Measurements from ENCODE around the gene GNG14. TPM values are rescaled to one million over a fixed set of nuclear protein-coding genes. Genes with fewer than 3 reads are reported as not detected.

The GNG14 gene
- total RNA-seq, 1 experiment from 2014 or later, result not detected

GRCh38 chr19:12648088-12648487 is 39.7 kb upstream of the GNG14 start:
- no peaks in the 10 kb centered on the region; a peak in 1 of 4 replicates for H3K9me3 ChIP-seq (ENCODE audit: control insufficient read depth in 1 of 2, insufficient read depth in 1 of 2, low read depth in 1 of 2, low read length in 2 of 2)
- H2AFZ ChIP-seq (ENCODE audit: low read depth, low read length, poor library complexity, severe bottlenecking), result no peak overlapping the region
- no peak for DNase-seq (ENCODE audit: low read depth, low spot score)
- no peak overlapping the region for H3K4me3 ChIP-seq (replicated peaks in 1 of 2; ENCODE audit: low read depth in 1 of 2, low read length in 2 of 2)
- no peaks in the 10 kb centered on the region for H3K4me1 ChIP-seq (ENCODE audit: control insufficient read depth in 1 of 2, insufficient read depth in 2 of 2, low read length in 2 of 2)
- H3K27me3 ChIP-seq (ENCODE audit: insufficient read depth, low read length), result no peaks in the 10 kb centered on the region
- no peaks in the 10 kb centered on the region for H4K20me1 ChIP-seq (ENCODE audit: insufficient read depth)
- H3K9ac ChIP-seq (ENCODE audit: low read length), result no peak overlapping the region
- no peaks in the 10 kb centered on the region for H3K9me2 ChIP-seq (ENCODE audit: insufficient read depth)
- no peak overlapping the region for H3K27ac ChIP-seq (ENCODE audit: low read depth, low read length)
- ChIA-PET RAD21 (ENCODE audit: low non-redundant PET in 1 of 2, low total read pairs in 2 of 2, uncharacterized antibody in 2 of 2, unreplicated experiment in 2 of 2) (no interaction called here), CTCF (no interaction called here), POLR2A (no interaction called here)
- H3K36me3 ChIP-seq (ENCODE audit: control insufficient read depth in 1 of 2, insufficient read depth in 2 of 2, low read length in 2 of 2), result no peaks in the 10 kb centered on the region
- no peak overlapping the region for H3K4me2 ChIP-seq (ENCODE audit: low read length)
- no TSS peak for BruUV-seq (replicated peaks)
- intact Hi-C loops (cut with micrococcal nuclease), result no loop called here
- H3K79me2 ChIP-seq (ENCODE audit: insufficient read depth, low read length), result no peaks in the 10 kb centered on the region
- no peak for TF ChIP-seq FOSL1 (IDR thresholded peaks at IDR 0.05; ENCODE audit: low read depth)
- TF ChIP-seq JUND (IDR thresholded peaks at IDR 0.05), result no peak
- TF ChIP-seq TCF7L2 (IDR thresholded peaks at IDR 0.05; ENCODE audit: borderline replicate concordance, extremely low read depth, insufficient read depth, insufficient read length), result no peak
- no peak for TF ChIP-seq EZH2 (IDR thresholded peaks at IDR 0.05)
- no peak for TF ChIP-seq EZH2phosphoT487 (IDR thresholded peaks at IDR 0.05; ENCODE audit: borderline replicate concordance)
- 0 out of 6 replicates have a peak, but pooled peaks of 1 of the 3 experiments have one; percentile 8 for TF ChIP-seq CTCF (IDR thresholded peaks at IDR 0.05 in 2 of 3, conservative IDR thresholded peaks at IDR 0.05 in 1 of 3; ENCODE audit: borderline replicate concordance in 1 of 3, insufficient read depth in 1 of 3, low read depth in 2 of 3, low read length in 2 of 3)
- 0 out of 2 replicates have a peak, but pooled peaks have one; percentile 34 for ATAC-seq

- Histone ChIP-seq H3K4me1 (ENCODE audit: control insufficient read depth in 1 of 2, insufficient read depth in 2 of 2, low read length in 2 of 2) (no peaks in the 10 kb centered on the region), H3K4me2 (ENCODE audit: low read length) (no peak overlapping the region), H3K4me3 (replicated peaks in 1 of 2; ENCODE audit: low read depth in 1 of 2, low read length in 2 of 2) (no peak overlapping the region), H3K36me3 (ENCODE audit: control insufficient read depth in 1 of 2, insufficient read depth in 2 of 2, low read length in 2 of 2) (no peaks in the 10 kb centered on the region), H2AFZ (ENCODE audit: low read depth, low read length, poor library complexity, severe bottlenecking) (no peak overlapping the region), H3K79me2 (ENCODE audit: insufficient read depth, low read length) (no peaks in the 10 kb centered on the region), H3K27ac (ENCODE audit: low read depth, low read length) (no peak overlapping the region), H3K27me3 (ENCODE audit: insufficient read depth, low read length) (no peaks in the 10 kb centered on the region), H3K9me3 (ENCODE audit: control insufficient read depth in 1 of 2, insufficient read depth in 1 of 2, low read depth in 1 of 2, low read length in 2 of 2) (no peaks in the 10 kb centered on the region; a peak in 1 of 4 replicates), H3K9me2 (ENCODE audit: insufficient read depth) (no peaks in the 10 kb centered on the region), H3K9ac (ENCODE audit: low read length) (no peak overlapping the region), H4K20me1 (ENCODE audit: insufficient read depth) (no peaks in the 10 kb centered on the region)
- intact Hi-C loops (cut with micrococcal nuclease), result no loop called here
- TF ChIP-seq SRF (IDR thresholded peaks at IDR 0.05; ENCODE audit: low read depth) (no peak), SP1 (IDR thresholded peaks at IDR 0.05; ENCODE audit: low read depth) (no peak), ZBTB33 (IDR thresholded peaks at IDR 0.05; ENCODE audit: extremely low read depth, insufficient replicate concordance, low read length) (no peak), EGR1 (IDR thresholded peaks at IDR 0.05; ENCODE audit: low read depth) (no peak)
- DNase-seq (ENCODE audit: low read depth, low spot score), result no peak
- no TSS peak for BruUV-seq (replicated peaks)
- ChIA-PET POLR2A (no interaction called here), RAD21 (ENCODE audit: low non-redundant PET in 1 of 2, low total read pairs in 2 of 2, uncharacterized antibody in 2 of 2, unreplicated experiment in 2 of 2) (no interaction called here), CTCF (no interaction called here)
- no peak for ATAC-seq
Measured at GRCh38 chr19:12649941-12650340, 37.9 kb upstream of the GNG14 start.
